Measurements from ENCODE around the gene COL25A1.

The COL25A1 gene

GRCh38 chr4:108831291-108831690, 471.2 kb downstream of the COL25A1 start:
- no peak for DNase-seq (ENCODE audit: low read depth in 2 of 3, low spot score in 1 of 3)

GRCh38 chr4:108830509-108831244, 471.8 kb downstream of the COL25A1 start:
- DNase-seq (ENCODE audit: low read depth in 2 of 3, low spot score in 1 of 3) = peak in 1 of 3 donors; percentile 5

- no peak for DNase-seq (ENCODE audit: low read depth in 2 of 3, low spot score in 1 of 3)
Observed at GRCh38 chr4:108829966-108830492, 472.4 kb downstream of the COL25A1 start.

- DNase-seq (ENCODE audit: low read depth in 2 of 3, low spot score in 1 of 3) = no peak
Observed at GRCh38 chr4:108828620-108829019, 473.8 kb downstream of the COL25A1 start.

- no peak for DNase-seq (ENCODE audit: low read depth in 2 of 3, low spot score in 1 of 3)
Observed at GRCh38 chr4:108825737-108826136, 476.7 kb downstream of the COL25A1 start.

GRCh38 chr4:108821351-108821930, 481.0 kb downstream of the COL25A1 start:
- no peak for DNase-seq (ENCODE audit: low read depth in 2 of 3, low spot score in 1 of 3)

- DNase-seq (ENCODE audit: low read depth in 2 of 3, low spot score in 1 of 3) = no peak
Observed at GRCh38 chr4:108820492-108821350, 481.7 kb downstream of the COL25A1 start.

GRCh38 chr4:108814326-108814725, 488.1 kb downstream of the COL25A1 start:
- DNase-seq (ENCODE audit: low read depth in 2 of 3, low spot score in 1 of 3) = no peak

- DNase-seq (ENCODE audit: low read depth in 2 of 3, low spot score in 1 of 3) = no peak
Observed at GRCh38 chr4:108813261-108813660, 489.2 kb downstream of the COL25A1 start.

- DNase-seq (ENCODE audit: low read depth in 2 of 3, low spot score in 1 of 3) = no peak
Observed at GRCh38 chr4:108811486-108811885, 491.0 kb downstream of the COL25A1 start.

- no peak for DNase-seq (ENCODE audit: low read depth in 2 of 3, low spot score in 1 of 3)
Observed at GRCh38 chr4:108810087-108810486, 492.4 kb downstream of the COL25A1 start.

- no peak for DNase-seq (ENCODE audit: low read depth in 2 of 3, low spot score in 1 of 3)
Observed at GRCh38 chr4:108804648-108805273, 497.7 kb downstream of the COL25A1 start.

- no peak for DNase-seq (ENCODE audit: low read depth in 2 of 3, low spot score in 1 of 3)
Observed at GRCh38 chr4:108799306-108799705, 503.2 kb downstream of the COL25A1 start.

- DNase-seq (ENCODE audit: low read depth in 2 of 3, low spot score in 1 of 3) = no peak
Observed at GRCh38 chr4:108796173-108796572, 506.3 kb downstream of the COL25A1 start.

GRCh38 chr4:108795733-108796132, 506.7 kb downstream of the COL25A1 start:
- no peak for DNase-seq (ENCODE audit: low read depth in 2 of 3, low spot score in 1 of 3)

GRCh38 chr4:108794136-108794535, 508.3 kb downstream of the COL25A1 start:
- no peak for DNase-seq (ENCODE audit: low read depth in 2 of 3, low spot score in 1 of 3)

GRCh38 chr4:108793415-108793814, 509.0 kb downstream of the COL25A1 start:
- no peak for DNase-seq (ENCODE audit: low read depth in 2 of 3, low spot score in 1 of 3)

GRCh38 chr4:108788731-108789130, 513.7 kb downstream of the COL25A1 start:
- no peak for DNase-seq (ENCODE audit: low read depth in 2 of 3, low spot score in 1 of 3)

- no peak for DNase-seq (ENCODE audit: low read depth in 2 of 3, low spot score in 1 of 3)
Observed at GRCh38 chr4:108787724-108788123, 514.7 kb downstream of the COL25A1 start.

GRCh38 chr4:108787106-108787505, 515.4 kb downstream of the COL25A1 start:
- no peak for DNase-seq (ENCODE audit: low read depth in 2 of 3, low spot score in 1 of 3)

GRCh38 chr4:108786351-108786750, 516.1 kb downstream of the COL25A1 start:
- no peak for DNase-seq (ENCODE audit: low read depth in 2 of 3, low spot score in 1 of 3)

Data from stimulated activated CD4-positive, alpha-beta T cell treated with anti-CD3 and anti-CD28 coated beads, Interleukin-12 subunit alpha, Interleukin-12 subunit beta, amount 100 ng/mL, for 48 hours (primary cell).